Measurements from ENCODE around the gene ODC1. TPM values are rescaled to one million over a fixed set of nuclear protein-coding genes. Genes with fewer than 3 reads are reported as not detected.

ODC1 gene
- total and polyA plus RNA-seq, 2 donors (not counting 3 experiments of a cell fraction or from before 2014, with no cell fraction given) = 109 to 132 TPM

- DNase-seq (ENCODE audit: low read depth, low spot score) = no peak
- H3K4me1 ChIP-seq (ENCODE audit: control insufficient read depth, extremely low read depth, insufficient read depth, low read length) = no peaks in the 10 kb centered on the region
- no peak for FAIRE-seq
- H3K36me3 ChIP-seq (ENCODE audit: control insufficient read depth in 2 of 2, extremely low read depth in 1 of 2, insufficient read depth in 2 of 2, low read length in 2 of 2) = no peaks in the 10 kb centered on the region
- CTCF ChIA-PET = no interaction called here
- no peaks in the 10 kb centered on the region for H3K9me1 ChIP-seq (replicated peaks; ENCODE audit: control insufficient read depth, extremely low read depth, insufficient read depth, low read length)
- intact Hi-C loops (cut with micrococcal nuclease) (no loop called here), dilution Hi-C loops (cut with MboI; ENCODE audit: extremely low pct_ligation_motif_present, low sequenced_read_pairs) (no loop called here)
- H3K9me3 ChIP-seq (replicated peaks; ENCODE audit: control insufficient read depth, insufficient read depth, low read length) = no peaks in the 10 kb centered on the region
- TF ChIP-seq EZH2 (IDR thresholded peaks at IDR 0.05; ENCODE audit: borderline replicate concordance, low read depth, low read length, severe bottlenecking) (no peak), FOS (IDR thresholded peaks at IDR 0.05; ENCODE audit: borderline replicate concordance, insufficient read depth, low read length) (no peak), POLR2AphosphoS5 (IDR thresholded peaks at IDR 0.05; ENCODE audit: insufficient read depth, low read depth, low read length) (no peak), POLR2A (IDR thresholded peaks at IDR 0.05; ENCODE audit: low read depth, low read length) (no peak), GATA2 (IDR thresholded peaks at IDR 0.05; ENCODE audit: insufficient read depth, insufficient read length, low read depth, low read length) (no peak), MYC (IDR thresholded peaks at IDR 0.05; ENCODE audit: low read depth, low read length) (no peak), MAX (IDR thresholded peaks at IDR 0.05; ENCODE audit: insufficient read depth, insufficient read length) (no peak), JUN (IDR thresholded peaks at IDR 0.05; ENCODE audit: borderline replicate concordance, insufficient read depth, insufficient read length, low read depth) (no peak)
- TF ChIP-seq, protein P1, sequence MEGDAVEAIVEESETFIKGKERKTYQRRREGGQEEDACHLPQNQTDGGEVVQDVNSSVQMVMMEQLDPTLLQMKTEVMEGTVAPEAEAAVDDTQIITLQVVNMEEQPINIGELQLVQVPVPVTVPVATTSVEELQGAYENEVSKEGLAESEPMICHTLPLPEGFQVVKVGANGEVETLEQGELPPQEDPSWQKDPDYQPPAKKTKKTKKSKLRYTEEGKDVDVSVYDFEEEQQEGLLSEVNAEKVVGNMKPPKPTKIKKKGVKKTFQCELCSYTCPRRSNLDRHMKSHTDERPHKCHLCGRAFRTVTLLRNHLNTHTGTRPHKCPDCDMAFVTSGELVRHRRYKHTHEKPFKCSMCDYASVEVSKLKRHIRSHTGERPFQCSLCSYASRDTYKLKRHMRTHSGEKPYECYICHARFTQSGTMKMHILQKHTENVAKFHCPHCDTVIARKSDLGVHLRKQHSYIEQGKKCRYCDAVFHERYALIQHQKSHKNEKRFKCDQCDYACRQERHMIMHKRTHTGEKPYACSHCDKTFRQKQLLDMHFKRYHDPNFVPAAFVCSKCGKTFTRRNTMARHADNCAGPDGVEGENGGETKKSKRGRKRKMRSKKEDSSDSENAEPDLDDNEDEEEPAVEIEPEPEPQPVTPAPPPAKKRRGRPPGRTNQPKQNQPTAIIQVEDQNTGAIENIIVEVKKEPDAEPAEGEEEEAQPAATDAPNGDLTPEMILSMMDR (IDR thresholded peaks at IDR 0.05; ENCODE audit: extremely low read depth in 1 of 2, insufficient read depth in 1 of 2, low read depth in 1 of 2, low read length in 2 of 2) = no peak
- H4K20me1 ChIP-seq (replicated peaks; ENCODE audit: control insufficient read depth, extremely low read depth, insufficient read depth, low read length) = no peaks in the 10 kb centered on the region
- no peak overlapping the region for H3K9ac ChIP-seq (replicated peaks; ENCODE audit: extremely low read depth, insufficient read depth, low read length)
- no peaks in the 10 kb centered on the region for H3K79me2 ChIP-seq (ENCODE audit: control insufficient read depth, insufficient read depth, low read length)
- H3K27me3 ChIP-seq (ENCODE audit: control insufficient read depth in 2 of 2, insufficient read depth in 2 of 2, low read length in 2 of 2) = peaks cover 0 to 3% of the 10 kb centered on the region in 2 experiments
- no peak overlapping the region for H3K27ac ChIP-seq (ENCODE audit: insufficient read depth, low read depth, low read length)
- no peak overlapping the region for H3K4me3 ChIP-seq (replicated peaks in 1 of 3; ENCODE audit: insufficient read depth in 1 of 3, low read depth in 1 of 3, low read length in 3 of 3)
- H2AFZ ChIP-seq (ENCODE audit: low read depth, low read length) = no peak overlapping the region
- POLR2A ChIA-PET = no interaction called here
- no peak overlapping the region for H3K4me2 ChIP-seq (ENCODE audit: insufficient read depth, low read length)
- no TSS peak for BruUV-seq (replicated peaks)
Measured at GRCh38 chr2:10460366-10460796, 12.3 kb upstream of the ODC1 start.
